ENCODE measurements around the gene GRIP1. TPM values are rescaled to one million over a fixed set of nuclear protein-coding genes. Genes with fewer than 3 reads are reported as not detected.

Gene GRIP1
- total RNA-seq, 1 donor, result 1.7 TPM

DNA sequence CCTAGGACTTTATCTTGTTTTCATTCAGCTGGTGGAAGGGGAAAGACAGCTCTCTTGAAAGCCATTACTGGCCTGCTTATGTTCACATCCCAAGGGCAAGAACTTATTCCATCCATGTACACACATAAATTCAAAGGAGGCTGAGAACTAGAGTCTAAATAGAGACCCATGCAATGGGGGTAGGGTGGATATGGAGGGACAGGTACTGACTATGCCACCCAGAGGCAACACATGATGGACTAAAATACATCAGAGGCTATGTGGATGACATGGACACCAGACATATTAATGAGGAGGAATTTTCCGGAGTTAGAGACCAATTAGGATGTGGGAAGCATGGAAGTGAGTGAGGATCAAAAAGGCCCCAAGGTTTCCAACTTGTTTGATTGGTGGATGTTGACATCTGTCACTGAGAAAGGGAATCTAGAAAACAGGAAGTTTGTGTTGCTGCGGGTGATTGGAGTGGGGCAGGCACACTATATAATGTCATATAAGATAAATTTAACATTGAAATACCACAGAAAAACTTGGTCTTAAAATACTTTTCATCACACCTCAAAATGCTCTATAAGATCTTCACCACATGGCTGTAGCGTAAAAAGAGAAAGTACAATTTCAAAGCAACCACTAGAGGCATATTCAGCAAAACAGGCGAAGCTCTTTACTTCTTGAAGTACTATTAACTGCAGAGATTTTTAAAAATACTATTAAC is 130.4 kb downstream of the GRIP1 start:
- no peak overlapping the region for H3K4me3 ChIP-seq (ENCODE audit: low read depth, low read length)
- no peak for DNase-seq (ENCODE audit: low read depth)
- TF ChIP-seq CTCF (IDR thresholded peaks at IDR 0.05; ENCODE audit: insufficient read depth, low read depth, low read length), result peak; percentile 6

DNA sequence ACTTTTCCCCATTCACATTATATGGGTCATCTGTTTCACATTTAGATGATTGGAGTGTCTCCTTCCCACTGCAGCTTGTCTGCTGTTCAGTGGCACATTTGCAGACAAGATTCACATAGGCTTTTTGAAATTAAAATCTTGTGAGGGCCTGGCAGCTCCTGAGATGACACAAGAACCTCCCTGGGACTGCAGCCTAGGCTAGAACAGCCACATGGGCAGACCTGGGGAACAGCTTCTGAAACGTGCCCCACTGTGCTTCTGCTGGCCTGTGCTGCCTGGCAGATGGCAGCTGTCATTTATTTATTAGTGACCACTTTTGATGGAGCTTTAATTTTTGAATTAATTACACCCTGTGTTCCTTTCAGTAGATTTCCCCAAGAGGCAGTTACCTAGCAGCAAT is 137.4 kb downstream of the GRIP1 start:
- no peak for TF ChIP-seq CTCF (IDR thresholded peaks at IDR 0.05; ENCODE audit: insufficient read depth, low read depth, low read length)
- H3K4me3 ChIP-seq (ENCODE audit: low read depth, low read length), result no peak overlapping the region
- no peak for DNase-seq (ENCODE audit: low read depth)

- no peak for TF ChIP-seq CTCF (IDR thresholded peaks at IDR 0.05; ENCODE audit: insufficient read depth, low read depth, low read length)
- DNase-seq (ENCODE audit: low read depth), result no peak
- no peak overlapping the region for H3K4me3 ChIP-seq (ENCODE audit: low read depth, low read length)
Observed at GRCh38 chr12:66539431-66539830, 139.4 kb downstream of the GRIP1 start.

- TF ChIP-seq CTCF (IDR thresholded peaks at IDR 0.05; ENCODE audit: insufficient read depth, low read depth, low read length), result no peak
- no peak overlapping the region for H3K4me3 ChIP-seq (ENCODE audit: low read depth, low read length)
- DNase-seq (ENCODE audit: low read depth), result no peak
Observed at GRCh38 chr12:66538970-66539369, 139.9 kb downstream of the GRIP1 start.

DNA sequence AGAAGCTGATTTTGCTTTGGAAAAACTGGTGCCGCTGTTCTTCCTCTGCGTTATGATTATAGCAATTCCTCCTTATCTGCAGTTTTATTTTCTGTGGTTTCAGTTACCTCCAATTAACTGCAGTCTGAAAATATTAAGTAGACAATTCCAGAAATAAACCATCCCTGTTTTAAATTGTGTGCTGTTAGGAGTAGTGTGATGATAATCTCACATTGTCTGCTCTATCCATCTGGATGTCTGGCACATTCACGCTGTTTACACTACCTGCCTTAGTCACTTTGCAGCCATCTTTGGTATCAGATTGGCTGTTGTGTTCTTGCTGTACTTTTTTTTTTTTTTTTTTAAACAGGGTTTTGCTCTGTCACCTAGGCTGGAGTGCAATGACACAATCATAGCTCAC is 141.0 kb downstream of the GRIP1 start:
- TF ChIP-seq CTCF (IDR thresholded peaks at IDR 0.05; ENCODE audit: insufficient read depth, low read depth, low read length), result no peak
- H3K4me3 ChIP-seq (ENCODE audit: low read depth, low read length), result no peak overlapping the region
- no peak for DNase-seq (ENCODE audit: low read depth)

DNA sequence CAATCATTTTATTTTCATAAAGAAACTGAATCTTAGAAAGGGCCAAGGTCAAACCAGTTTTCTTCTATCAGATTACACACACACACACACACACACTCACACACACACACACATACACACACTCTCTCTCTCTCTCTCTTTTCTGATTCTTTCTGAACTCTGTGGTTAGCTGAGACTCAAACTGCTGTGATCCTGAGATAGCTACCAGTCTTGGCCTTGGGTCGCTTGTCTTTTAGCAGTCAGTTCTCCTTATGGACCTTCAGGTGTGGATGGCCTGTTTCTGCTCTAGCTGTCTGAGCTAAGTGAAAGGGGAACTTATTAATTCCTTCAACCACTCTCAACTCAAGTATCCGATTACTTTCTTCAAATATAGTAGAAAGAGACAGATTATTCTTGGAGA is 145.1 kb downstream of the GRIP1 start:
- TF ChIP-seq CTCF (IDR thresholded peaks at IDR 0.05; ENCODE audit: insufficient read depth, low read depth, low read length), result no peak
- no peak overlapping the region for H3K4me3 ChIP-seq (ENCODE audit: low read depth, low read length)
- DNase-seq (ENCODE audit: low read depth), result no peak

- no peak for DNase-seq (ENCODE audit: low read depth)
- no peak overlapping the region for H3K4me3 ChIP-seq (ENCODE audit: low read depth, low read length)
- no peak for TF ChIP-seq CTCF (IDR thresholded peaks at IDR 0.05; ENCODE audit: insufficient read depth, low read depth, low read length)
Observed at GRCh38 chr12:66531766-66532165, 147.1 kb downstream of the GRIP1 start.

Data from fibroblast of villous mesenchyme (primary cell).